Stimulated activated CD8-positive, alpha-beta memory T cell treated with anti-CD3 and anti-CD28 coated beads, Interleukin-12 subunit alpha, Interleukin-12 subunit beta, amount 100 ng/mL, for 1 hour (primary cell): ENCODE data around the gene CYP2A7.
"Not testable (repeated sequence)": the region's sequence is repeated elsewhere in the genome, so short reads cannot be mapped to it uniquely, and the experiment has no call there.

Source experiments
- DNase-seq: peaks from one replicate; pipeline ENCODE4 v3.0.0-alpha.2; 2020; ENCODE audit warnings: low read depth

CYP2A7 gene

DNA sequence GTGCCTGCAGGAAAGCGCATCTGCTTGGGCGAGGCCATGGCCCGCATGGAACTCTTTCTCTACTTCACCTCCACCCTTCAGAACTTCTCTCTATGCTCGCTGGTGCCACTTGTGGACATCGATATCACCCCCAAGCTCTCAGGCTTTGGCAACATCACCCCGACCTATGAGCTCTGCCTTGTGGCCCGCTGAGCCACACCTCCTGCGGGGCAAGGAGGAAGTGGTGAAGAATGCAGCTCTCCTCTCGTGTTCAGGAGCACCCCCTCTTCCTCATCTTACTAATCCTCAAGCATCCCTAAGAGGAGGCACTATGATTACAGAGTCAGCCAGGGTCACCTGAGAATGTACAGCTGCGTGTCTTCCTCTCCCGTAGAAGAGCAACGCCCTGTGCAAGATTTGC, 17.9 kb upstream of the CYP2A7 start:
- not testable (repeated sequence) for DNase-seq

- DNase-seq = not testable (repeated sequence)
Observed at GRCh38 chr19:40896843-40897789, 15.1 kb upstream of the CYP2A7 start.

- no peak for DNase-seq
Observed at GRCh38 chr19:40896418-40896796, 14.4 kb upstream of the CYP2A7 start.

DNA sequence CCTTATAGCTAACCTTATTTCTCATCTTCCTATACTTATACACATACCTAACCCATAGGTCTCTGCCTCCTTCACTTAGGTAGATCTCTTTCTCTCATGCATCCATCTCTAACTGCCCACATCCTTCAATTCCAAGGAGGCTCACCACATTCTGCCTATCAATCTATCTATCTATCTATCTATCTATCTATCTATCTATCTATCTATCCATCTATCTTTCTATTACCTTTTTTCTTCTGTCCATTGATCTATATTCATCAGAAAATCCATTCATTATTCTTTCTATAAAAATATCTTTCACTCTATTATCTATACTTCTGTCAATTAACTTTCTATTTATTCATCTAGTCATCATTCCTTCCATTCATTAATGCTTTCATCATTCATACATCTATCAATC, 11.1 kb upstream of the CYP2A7 start:
- DNase-seq = no peak

GRCh38 chr19:40889366-40889765, 7.3 kb upstream of the CYP2A7 start:
- DNase-seq = no peak

- DNase-seq = no peak
Observed at GRCh38 chr19:40888191-40888590, 6.2 kb upstream of the CYP2A7 start.

DNA sequence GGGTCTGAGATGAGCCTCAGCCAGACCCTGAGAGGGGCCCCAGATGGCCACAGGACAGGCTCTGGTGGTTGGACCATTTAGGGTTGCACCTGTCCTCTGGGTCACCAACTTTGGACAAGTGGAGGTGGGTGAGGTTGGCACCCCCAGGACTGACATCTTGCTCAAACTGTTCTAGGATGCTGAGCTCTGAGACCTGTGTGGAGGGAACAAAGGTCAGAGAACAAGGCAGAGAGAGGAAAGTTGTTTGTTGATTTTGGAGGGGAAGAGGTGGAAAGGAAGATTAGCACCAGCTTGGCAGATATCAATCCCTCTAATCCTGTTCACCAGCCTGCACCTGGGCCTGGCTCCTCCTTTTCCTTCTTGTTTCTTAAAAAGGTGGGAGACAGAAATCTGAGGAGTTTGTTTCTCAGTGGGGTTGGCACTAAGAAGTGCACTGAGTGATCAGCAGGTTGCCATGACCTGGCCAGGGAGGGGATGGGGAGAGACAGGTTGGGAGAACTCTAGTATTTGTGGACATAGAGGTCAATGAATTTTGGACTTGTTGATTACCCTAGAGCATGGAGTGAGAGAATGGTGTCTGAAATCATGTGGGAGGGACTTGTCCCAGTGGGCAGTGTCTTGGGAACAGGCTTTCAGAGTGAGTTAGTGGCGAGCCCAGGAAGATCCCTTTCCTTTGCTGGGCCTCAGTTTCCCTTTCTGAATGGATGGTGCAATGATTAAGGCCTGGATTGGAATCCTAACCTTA, 2.3 kb upstream of the CYP2A7 start:
- not testable (repeated sequence) for DNase-seq

- DNase-seq = not testable (repeated sequence)
Observed at GRCh38 chr19:40879349-40879748, 2.7 kb downstream of the CYP2A7 start.

DNA sequence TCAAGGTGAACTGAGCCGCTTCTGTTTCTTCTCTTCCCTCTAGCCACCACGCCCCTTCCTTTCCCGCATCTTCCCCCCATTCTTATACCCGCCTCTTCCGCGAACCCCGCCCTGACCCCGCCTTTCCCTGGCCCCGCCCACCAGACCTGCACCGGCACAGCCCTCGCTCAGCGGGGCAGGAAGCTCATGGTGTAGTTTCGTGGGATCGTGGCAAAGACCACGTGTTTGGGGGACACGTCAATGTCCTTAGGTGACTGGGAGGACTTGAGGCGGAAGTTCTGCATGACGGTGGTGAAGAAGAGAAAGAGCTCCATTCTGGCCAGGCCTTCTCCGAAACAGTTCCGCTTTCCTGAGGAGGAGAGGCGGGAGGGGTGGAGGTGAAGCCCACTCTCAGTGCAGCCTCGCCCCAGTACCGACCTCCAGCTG, 6.5 kb downstream of the CYP2A7 start:
- DNase-seq = peak; percentile 64

DNA sequence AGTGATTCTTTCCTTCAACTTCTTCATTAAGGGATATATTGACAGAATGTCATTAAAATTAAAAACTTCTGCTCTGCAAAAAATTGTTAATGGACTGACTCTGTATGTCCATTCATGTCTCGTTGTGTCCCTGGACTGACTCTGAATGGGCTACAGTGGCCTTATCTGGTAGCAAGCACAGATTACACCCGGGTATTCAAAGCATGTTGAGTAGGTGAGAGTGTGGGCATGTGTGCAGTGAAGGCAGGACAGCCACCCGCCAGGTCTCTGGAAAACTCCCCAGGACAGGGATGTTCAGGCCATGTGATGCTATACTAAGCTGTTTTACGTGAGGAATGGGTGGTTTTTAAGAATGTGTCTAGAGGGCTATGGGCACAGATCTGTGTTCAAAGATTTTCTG, 7.2 kb downstream of the CYP2A7 start:
- DNase-seq = not testable (repeated sequence)

DNA sequence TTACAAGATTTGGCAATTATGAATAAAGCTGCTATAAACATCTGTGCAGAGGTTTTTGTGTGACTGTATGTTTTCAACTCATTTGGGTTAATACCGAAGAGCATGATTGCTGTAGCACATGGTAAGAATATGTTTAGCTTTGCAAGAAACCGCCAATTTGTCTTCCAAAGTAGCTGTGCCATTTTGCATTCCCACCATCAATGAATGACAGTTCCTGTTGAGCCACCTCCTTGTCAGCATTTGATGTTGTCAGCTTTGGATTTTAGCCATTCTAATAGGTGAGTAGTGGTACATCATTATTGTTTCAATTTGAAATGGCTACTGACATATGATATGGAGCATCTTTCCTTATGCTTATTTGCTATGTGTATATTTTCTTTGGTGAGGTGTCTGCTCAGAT, 8.2 kb downstream of the CYP2A7 start:
- DNase-seq = not testable (repeated sequence)

GRCh38 chr19:40872209-40872608, 9.8 kb downstream of the CYP2A7 start:
- no peak for DNase-seq

DNA sequence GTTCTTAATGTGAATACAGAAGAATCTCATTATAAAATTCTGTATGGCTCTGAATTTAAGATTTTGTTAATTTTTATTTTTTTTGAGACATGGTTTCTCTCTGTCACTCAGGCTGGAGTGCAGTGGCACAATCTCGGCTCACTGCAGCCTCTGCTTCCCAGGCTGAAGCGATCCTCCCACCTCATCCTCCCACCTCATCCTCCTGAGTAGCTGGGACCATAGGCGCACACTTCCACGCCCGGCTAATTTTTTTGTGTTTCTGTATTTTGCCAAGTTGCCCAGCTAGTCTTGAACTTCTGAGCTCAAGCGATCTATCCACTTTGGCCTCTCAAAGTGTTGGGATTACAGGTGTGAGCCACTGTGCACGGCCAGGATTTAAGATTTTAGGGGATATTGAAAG, 14.3 kb downstream of the CYP2A7 start:
- no peak for DNase-seq

DNA sequence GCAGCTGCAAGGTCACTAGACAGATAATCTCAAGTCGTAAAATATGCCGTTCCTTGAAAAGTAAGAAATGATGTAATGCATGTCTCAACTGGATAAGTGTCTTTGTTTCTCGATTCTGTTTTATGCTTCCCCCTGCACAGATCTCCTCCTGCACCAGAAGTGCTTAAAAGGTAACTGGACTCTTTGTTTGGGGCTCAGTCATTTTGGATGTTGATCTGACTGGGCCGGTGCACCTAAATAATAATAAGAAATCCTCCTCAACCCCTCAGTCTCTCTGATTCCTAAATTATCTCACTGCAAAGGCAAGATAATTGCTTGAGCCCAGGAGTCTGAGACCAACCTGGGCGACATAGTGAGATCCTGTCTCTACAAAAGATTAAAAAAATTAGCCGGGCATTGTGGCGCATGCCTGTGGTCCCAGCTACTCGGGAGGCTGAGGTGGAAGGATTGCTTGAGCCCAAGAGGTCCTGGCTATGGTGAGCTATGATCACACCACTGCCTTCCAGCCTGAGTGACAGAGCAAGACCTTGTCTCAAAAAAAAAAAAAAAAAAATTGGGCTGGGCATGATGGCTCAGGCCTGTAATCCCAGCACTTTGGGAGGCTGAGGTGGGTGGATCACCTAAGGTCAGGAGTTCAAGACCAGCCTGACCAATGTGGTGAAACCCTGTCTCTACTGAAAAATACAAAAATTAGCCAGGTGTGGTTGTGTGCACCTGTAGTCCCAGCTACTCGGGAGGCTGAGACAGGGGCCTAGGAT, 17.1 kb downstream of the CYP2A7 start:
- DNase-seq = not testable (repeated sequence)

GRCh38 chr19:40862785-40863184, 19.2 kb downstream of the CYP2A7 start:
- no peak for DNase-seq

DNA sequence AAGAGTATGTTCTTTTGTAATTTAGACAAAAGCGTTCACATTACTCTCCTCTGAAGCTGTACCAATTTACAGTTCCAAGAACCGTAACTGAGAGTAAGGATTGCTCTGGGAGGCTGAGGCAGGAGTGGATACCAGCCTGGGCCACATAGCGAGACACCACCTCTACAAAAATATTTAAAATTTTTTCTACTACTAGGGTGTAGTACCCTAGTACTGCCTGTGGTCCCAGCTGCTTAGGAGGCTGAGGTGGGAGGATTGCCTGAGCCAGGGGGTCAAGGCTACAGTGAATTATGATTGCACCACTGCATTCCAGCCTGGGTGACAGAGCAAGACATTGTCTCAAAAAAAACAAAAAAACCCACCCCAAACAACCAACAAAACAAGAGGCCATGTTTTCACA, 19.7 kb downstream of the CYP2A7 start:
- DNase-seq = no peak

DNA sequence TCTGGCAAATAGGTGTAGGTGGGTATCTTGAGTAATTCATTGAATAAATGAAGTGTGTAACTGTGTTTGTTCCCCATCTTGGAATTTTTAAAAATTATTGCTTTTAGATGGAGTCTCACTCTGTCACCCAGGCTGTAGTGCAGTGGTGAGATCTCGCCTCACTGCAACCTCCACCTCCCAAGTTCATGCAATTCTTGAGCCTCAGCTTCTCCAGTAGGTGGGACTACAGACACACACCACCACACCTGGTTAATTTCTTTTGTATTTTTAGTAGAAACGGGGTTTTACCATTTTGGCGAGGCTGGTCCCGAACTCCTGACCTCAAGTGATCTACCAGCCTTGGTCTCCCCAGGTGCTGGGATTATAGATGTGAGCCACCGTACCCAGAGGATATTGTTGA, 23.9 kb downstream of the CYP2A7 start:
- no peak for DNase-seq

GRCh38 chr19:40852467-40853152, 29.4 kb downstream of the CYP2A7 start:
- DNase-seq = not testable (repeated sequence)

DNA sequence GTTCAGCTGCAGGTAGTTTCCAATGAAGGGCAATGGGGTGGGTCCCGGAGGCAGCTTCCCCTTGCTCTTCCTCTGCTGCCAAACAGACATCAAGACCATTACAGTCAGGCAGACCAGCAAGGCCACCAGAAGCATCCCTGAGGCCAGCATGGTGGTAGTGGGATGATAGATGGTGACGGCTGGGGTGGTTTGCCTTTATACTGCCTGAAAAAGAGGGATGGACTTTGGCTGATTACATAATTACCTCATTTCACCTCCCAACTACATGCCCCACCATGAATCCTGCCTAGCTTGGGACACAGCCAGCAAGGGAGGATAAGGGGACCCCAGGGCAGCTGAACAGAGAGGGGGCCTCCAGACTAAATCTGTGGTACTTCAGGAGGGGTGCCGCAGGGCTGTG, 31.8 kb downstream of the CYP2A7 start, which contains the start of gene CYP2A6:
Gene CYP2A6 (minus strand): TSS at position 171 of the 400 bp plus-strand sequence. CDS start 21 bp downstream, at position 150.
- DNase-seq = not testable (repeated sequence)

GRCh38 chr19:40846722-40847121, 35.3 kb downstream of the CYP2A7 start:
- not testable (repeated sequence) for DNase-seq

DNA sequence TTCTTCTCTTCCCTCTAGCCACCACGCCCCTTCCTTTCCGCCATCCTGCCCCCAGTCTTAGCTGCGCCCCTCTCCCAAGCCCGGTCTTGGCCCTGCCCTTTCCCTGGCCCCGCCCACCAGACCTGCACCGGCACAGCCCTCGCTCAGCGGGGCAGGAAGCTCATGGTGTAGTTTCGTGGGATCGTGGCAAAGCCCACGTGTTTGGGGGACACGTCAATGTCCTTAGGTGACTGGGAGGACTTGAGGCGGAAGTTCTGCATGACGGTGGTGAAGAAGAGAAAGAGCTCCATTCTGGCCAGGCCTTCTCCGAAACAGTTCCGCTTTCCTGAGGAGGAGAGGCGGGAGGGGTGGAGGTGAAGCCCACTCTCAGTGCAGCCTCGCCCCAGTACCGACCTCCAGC, 38.4 kb downstream of the CYP2A7 start:
- peak; percentile 63 for DNase-seq
